ENCODE measurements around the gene C13orf42. TPM values are rescaled to one million over a fixed set of nuclear protein-coding genes. Genes with fewer than 3 reads are reported as not detected.

C13orf42 gene
- total RNA-seq, 1 donor from 2014 or later, result not detected

- no peak overlapping the region for H3K27ac Mint-ChIP-seq
- no peaks in the 10 kb centered on the region for H3K9me3 Mint-ChIP-seq
Measured at GRCh38 chr13:51155161-51155560, 44.1 kb upstream of the C13orf42 start.

GRCh38 chr13:51154029-51154555 lies 43.0 kb upstream of the C13orf42 start:
- no peak for DNase-seq (ENCODE audit: extremely low spot score, unreplicated experiment)
- H3K9me3 Mint-ChIP-seq, result no peaks in the 10 kb centered on the region
- no peak overlapping the region for H3K27ac Mint-ChIP-seq
- no peaks in the 10 kb centered on the region for H3K4me1 Mint-ChIP-seq (ENCODE audit: unreplicated experiment)
- no peaks in the 10 kb centered on the region for H3K36me3 Mint-ChIP-seq
- no peak overlapping the region for H3K4me3 Mint-ChIP-seq
- H3K27me3 Mint-ChIP-seq, result peaks cover 7% of the 10 kb centered on the region
- no peak for TF ChIP-seq CTCF (conservative IDR thresholded peaks at IDR 0.05)

More at GRCh38 chr13:51155161-51155560, 44.1 kb upstream of the C13orf42 start:
- no peaks in the 10 kb centered on the region for H3K36me3 Mint-ChIP-seq
- H3K4me3 Mint-ChIP-seq, result no peak overlapping the region
- no peak for TF ChIP-seq CTCF (conservative IDR thresholded peaks at IDR 0.05)
- peaks cover 7% of the 10 kb centered on the region for H3K27me3 Mint-ChIP-seq
- DNase-seq (ENCODE audit: extremely low spot score, unreplicated experiment), result no peak
- no peaks in the 10 kb centered on the region for H3K4me1 Mint-ChIP-seq (ENCODE audit: unreplicated experiment)

GRCh38 chr13:51153527-51153926 lies 42.5 kb upstream of the C13orf42 start:
- no peak for DNase-seq (ENCODE audit: extremely low spot score, unreplicated experiment)
- Mint-ChIP-seq H3K27ac (no peak overlapping the region), H3K9me3 (no peaks in the 10 kb centered on the region), H3K36me3 (no peaks in the 10 kb centered on the region), H3K4me1 (ENCODE audit: unreplicated experiment) (no peaks in the 10 kb centered on the region), H3K27me3 (peaks cover 10% of the 10 kb centered on the region), H3K4me3 (no peak overlapping the region)
- TF ChIP-seq CTCF (conservative IDR thresholded peaks at IDR 0.05), result no peak

- Mint-ChIP-seq H3K4me3 (no peak overlapping the region), H3K9me3 (no peaks in the 10 kb centered on the region), H3K27me3 (peaks cover 16% of the 10 kb centered on the region), H3K27ac (no peak overlapping the region), H3K36me3 (no peaks in the 10 kb centered on the region), H3K4me1 (ENCODE audit: unreplicated experiment) (peaks cover 5% of the 10 kb centered on the region)
- TF ChIP-seq CTCF (conservative IDR thresholded peaks at IDR 0.05), result no peak
- DNase-seq (ENCODE audit: extremely low spot score, unreplicated experiment), result no peak
Measured at GRCh38 chr13:51152701-51153100, 41.6 kb upstream of the C13orf42 start.

GRCh38 chr13:51151463-51151862 lies 40.4 kb upstream of the C13orf42 start:
- no peak for DNase-seq (ENCODE audit: extremely low spot score, unreplicated experiment)
- Mint-ChIP-seq H3K4me3 (no peak overlapping the region), H3K36me3 (no peaks in the 10 kb centered on the region), H3K27ac (no peak overlapping the region), H3K27me3 (peaks cover 18% of the 10 kb centered on the region), H3K4me1 (ENCODE audit: unreplicated experiment) (peaks cover 5% of the 10 kb centered on the region), H3K9me3 (no peaks in the 10 kb centered on the region)
- no peak for TF ChIP-seq CTCF (conservative IDR thresholded peaks at IDR 0.05)
